Dedifferentiated amniotic fluid mesenchymal stem cell (primary cell): ENCODE data around the gene DDX39B.
"Not testable (repeated sequence)": the region's sequence is repeated elsewhere in the genome, so short reads cannot be mapped to it uniquely, and the experiment has no call there.

Source experiments
- DNase-seq: peaks from one replicate; pipeline ENCODE4 v3.0.0-alpha.2; 2016; ENCODE audit errors: extremely low spot score

The DDX39B gene

DNA sequence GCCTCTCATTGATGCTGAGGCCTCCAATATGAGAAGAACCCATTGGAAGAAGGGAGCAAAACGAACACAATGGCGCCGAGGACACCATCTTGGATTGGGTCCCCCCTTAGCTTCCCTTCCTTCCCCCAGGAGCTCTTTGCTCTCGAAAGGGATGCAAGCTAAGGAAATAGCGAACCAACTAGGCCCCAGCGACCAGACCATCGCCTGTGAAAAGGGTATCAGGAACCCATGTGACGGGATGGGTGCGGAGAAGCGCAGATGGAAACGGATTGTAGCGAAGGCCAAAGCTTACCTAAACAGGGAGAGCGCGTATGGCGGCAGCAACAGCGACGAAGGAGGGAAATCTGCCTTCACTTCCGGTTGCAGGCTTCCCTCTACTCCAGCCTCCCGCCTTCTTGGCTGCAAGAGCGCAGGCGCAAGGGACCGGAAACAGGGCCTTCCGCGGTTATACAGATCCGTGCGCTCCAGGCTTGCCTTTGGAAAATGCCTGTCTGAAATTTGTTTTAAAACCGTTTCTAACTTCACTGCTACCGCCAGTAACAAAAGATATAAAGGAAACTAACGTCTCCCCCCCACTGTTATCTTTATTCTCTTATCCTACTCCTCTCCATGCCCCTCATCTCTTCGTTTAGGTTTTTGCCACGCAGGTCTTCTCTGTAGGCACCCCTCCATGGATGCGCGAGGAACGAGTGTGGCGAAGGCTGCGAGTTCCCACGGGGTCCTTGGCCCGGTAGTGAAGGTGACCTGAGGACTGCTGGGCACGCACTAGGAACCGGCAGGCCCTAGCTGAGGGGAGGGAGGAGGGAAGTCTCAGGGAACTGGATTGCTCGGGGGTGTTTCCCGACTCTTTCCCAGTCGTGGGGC lies at the start of gene DDX39B:
DDX39B (minus strand) TSS at position 346 of the 864 bp plus-strand sequence. CDS start 1,471 bp downstream, outside the sequence.
- peak; percentile 95 for DNase-seq

DNA sequence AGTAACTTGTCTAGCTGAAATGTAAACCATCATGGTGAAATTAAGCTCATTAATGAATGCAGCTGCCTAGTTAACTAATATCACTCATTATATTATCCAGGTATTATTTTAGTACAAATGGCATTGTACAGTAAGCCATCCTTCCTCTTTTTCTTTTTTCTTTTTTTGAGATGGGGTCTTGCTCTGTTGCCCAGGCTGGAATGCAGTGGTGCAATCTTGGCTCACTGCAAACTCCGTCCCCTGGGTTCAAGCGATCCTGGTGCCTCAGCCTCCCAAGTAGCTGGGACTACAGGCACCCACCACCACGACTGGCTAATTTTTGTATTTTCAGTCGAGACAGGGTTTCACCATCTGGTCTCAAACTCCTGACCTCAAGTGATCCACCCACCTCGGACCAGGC lies 48.9 kb upstream of the DDX39B start:
- not testable (repeated sequence) for DNase-seq

DNA sequence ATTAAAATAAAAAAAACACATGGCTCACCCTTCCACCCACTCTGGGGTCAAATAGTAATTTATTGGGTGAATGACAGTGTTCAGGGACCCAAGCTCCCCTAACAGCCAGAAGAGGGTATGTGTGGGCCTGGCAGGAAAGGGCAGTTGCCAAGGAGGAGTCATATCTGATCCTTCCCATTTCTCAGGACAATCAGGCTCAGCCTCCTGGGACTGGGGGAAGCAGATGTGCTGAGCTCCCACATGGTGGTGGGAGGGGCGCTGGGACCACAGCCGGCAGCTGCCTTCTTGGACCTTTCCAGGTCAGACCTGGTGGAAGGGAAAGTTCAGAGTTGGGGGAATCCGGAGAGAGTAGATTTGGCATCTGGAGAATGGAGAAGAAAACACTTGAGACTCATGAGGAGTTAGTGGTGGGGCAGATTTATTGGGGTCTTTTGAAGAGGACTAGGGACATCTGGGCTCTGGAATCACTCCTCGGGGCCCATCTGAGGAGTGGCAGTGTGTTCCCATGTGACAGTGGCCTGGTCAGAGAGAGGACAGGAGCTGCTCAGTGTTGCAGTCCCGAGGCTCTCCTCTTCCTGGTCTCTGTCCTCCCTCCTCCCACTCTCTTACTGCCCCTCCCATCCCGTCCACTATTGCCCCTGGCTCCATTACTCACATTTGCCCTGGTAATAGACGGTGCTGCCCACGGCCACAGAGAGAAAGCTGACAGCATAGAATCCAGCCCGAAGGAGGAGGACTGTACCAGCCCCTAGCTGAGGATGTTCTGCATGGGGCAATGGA lies 47.3 kb upstream of the DDX39B start:
- DNase-seq = no peak

DNA sequence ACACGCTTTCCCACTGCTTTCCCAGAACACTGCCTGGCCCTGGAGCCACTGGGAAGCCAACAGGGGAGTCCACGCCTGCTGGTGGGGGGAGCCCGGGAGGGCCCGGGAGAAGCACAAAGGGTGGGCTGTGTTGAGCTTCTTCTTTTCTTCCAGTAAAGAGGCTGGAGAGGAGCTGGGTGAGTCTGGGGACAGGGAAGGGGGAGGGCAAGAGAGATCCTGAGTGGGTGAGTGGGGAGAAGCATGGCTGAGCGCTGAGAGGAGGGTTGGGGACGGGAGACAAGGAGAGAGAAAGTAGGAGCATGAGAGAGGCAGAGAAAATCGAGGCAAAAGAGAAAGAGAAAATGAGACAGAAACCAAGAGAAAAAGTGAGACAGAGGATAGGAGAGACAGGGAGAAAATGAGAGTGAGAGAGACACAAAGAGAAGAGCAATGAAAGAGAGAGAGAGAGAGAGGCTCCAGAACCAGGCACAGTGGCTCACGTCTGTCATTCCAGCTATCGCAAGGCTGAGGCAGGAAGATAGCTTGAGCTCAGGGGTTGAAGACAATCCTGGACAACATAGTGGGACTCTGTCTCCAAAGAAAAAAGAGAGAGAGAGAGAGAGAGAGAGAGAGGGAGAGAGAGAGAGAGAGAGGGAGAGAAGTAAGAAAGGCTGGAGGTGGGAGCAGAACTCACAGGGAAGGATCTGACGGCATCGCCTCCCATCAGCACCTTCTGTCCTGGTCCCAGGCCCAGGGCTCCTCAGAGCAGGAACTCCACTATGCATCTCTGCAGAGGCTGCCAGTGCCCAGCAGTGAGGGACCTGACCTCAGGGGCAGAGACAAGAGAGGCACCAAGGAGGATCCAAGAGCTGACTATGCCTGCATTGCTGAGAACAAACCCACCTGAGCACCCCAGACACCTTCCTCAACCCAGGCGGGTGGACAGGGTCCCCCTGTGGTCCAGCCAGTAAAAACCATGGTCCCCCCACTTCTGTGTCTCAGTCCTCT lies 46.3 kb upstream of the DDX39B start:
- DNase-seq = no peak

DNA sequence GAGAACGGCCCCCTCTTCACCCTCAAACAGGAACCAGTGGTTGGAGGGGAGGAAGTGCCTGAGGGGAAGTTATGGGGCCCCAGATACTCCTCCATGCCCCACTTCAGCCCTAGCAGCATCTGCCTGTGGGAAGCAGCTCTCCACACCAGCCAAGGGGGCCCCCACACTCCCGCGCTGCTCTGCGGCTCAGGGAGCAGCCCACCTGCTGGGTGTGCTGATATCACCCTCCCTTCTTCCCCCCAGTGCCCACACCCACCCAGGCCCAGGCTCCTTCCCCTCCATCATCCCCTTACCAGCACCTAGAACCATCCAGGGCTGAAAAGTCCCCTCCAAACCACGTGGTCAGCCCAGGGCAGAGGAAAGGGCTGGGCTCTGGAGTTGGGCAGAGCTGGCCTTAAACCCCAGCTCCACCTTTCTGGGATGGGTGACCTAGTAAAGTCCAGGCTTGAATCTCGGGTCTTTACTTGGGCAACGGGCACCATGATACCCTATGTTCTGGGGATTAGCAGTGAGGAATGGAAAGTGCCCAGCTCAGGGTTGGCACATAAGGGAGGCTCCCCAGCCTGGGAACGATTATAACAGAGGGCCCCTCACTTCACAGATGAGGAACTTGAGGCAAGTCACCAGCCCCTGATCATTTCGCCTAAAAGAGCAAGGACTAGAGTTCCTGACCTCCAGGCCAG lies 44.9 kb upstream of the DDX39B start:
- DNase-seq = no peak

DNA sequence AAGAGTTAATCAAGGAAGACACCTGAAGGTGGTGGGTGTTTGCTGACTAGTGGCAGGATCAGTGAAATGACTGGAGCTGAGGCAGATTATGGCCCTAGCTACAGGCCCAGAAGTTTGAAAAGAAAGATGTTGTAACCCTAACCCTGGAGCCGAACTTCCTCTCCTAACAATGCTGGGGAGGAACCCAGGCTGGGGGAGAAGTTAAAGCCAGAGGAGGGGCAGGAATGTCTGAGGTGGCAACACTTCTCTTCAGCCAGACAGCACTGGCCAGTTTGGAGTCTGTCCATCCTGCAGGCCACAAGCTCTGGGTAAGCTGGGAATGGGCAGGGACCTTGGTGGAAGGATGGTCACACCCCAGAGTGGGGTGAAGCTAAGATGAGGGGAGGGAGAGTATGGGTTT lies 44.2 kb upstream of the DDX39B start, which contains the start of gene LST1:
LST1 (plus strand) TSS at position 270 of the 400 bp plus-strand sequence. CDS start 1,023 bp downstream, outside the sequence.
- DNase-seq = no peak

DNA sequence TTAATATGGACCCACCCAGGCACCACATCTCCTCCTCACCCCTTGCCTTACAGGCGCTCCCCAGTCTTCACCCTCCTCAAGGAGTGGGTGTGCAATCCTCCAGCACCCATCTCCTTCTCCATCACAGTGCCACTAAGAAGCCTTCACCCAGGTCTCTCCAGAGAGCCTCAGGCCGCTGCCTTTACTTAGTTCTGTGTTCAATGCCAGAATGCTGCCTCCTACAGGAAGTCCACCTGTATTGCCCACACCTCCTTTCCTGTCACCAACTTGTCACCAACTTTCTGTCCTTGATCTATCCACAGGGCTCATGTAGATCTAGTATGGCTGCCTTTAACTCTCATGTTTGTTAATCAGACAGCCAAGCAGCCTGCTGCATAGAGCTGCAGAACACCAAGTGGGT lies 43.7 kb upstream of the DDX39B start:
- no peak for DNase-seq

DNA sequence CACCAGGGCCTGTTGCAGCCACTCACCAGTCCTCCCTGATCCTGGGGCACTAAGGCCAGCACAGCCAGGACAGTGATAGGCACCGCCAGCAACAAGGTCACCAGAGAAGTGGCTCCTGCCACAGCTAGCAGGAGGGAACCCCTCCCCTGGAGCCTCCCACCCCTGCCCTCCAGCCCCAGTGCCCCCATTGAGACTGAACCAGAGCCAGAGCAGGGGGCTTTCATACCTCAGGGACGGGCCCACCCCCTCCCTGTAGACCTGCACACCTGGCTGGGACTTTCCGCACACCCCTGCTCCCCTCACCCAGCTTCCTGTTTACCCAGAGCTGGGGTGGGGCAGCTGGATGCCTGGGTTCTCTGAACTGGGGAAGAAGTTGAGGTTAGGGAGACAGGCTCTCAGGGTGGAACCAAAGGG lies 40.4 kb upstream of the DDX39B start, which contains the start of gene LTB:
LTB (minus strand) TSS at position 195 of the 414 bp plus-strand sequence; CDS start at position 188, 7 bp downstream.
- no peak for DNase-seq

DNA sequence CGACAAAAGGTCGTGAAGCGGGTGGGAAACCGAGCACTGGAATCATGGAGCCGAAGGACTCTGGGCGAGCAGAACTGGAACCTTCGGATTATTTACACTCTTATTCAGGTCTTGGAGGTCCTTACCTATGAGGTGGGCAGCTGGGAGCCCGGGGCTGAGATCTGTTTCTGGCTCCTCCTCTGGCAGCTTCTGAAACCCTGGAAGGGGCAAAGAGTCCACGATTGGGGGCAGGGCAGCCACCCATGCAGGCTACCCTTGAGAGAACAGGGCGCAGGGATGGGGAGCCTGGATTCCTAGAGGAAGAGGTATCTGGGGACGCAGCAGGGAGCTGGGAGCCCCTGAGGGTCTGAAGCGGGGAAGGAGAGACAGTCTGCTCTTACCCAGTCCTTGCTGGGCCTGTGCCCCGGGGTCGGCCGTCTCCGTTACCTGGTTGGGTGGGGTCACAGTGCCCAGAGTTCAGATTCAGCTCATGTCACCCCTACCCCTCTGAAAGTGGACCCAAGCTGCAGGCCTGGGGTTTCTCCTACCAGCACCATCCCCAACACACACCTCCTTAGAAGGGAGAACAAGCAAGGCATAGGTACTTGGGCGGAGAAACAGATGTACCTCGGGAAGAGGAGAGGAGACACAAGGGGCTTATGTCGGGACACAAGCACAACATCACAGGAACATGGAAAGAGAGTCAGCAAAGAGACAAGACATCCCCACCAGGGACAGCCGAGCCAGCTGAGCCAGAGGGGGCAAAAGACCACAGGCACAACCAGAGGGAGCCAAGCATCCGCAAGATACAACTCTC lies 39.8 kb upstream of the DDX39B start:
- no peak for DNase-seq

DNA sequence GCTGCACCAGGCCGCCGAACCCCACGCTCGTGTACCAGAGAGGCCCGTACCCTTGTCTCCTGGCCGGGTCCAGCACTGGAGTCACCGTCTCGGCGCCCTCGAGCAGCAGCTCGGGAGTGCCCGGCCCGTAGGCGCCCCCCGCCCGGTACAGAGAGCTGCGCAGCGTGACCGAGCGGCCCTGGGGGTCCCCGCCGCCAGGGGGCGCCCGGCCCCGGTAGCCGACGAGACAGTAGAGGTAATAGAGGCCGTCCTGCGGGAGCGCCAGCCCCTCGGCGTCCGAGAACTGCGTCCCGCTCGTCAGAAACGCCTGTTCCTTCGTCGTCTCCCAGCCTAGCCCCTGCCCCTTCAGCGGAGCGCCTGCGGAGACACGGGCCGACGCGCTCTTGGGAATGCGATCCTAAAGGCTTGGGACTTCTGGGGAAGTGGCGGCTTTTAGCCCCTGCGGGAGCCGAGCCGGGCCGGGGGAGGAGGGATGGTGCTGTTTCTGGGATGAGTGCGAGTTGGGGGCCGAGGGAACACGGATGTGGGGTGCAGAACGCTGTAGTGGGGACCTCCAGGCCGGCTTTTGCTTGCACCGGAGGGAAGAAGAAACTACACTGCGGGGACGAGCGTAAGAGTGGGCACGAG lies 39.1 kb upstream of the DDX39B start:
- peak; percentile 66 for DNase-seq

DNA sequence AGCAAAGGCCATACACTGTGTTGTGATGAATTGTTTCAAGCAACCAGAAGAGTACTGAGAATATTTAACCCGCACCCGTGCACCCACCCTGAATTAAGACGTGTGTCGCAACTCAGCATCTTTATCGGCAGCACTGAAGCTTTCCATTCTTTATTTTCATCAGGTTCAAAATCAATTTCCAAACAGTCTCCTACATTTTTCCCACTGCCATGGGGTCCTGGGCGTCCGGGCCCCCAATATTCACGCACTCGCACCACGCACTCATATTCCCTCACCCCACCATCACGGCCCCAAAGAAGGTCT lies 38.6 kb upstream of the DDX39B start:
- DNase-seq = no peak

DNA sequence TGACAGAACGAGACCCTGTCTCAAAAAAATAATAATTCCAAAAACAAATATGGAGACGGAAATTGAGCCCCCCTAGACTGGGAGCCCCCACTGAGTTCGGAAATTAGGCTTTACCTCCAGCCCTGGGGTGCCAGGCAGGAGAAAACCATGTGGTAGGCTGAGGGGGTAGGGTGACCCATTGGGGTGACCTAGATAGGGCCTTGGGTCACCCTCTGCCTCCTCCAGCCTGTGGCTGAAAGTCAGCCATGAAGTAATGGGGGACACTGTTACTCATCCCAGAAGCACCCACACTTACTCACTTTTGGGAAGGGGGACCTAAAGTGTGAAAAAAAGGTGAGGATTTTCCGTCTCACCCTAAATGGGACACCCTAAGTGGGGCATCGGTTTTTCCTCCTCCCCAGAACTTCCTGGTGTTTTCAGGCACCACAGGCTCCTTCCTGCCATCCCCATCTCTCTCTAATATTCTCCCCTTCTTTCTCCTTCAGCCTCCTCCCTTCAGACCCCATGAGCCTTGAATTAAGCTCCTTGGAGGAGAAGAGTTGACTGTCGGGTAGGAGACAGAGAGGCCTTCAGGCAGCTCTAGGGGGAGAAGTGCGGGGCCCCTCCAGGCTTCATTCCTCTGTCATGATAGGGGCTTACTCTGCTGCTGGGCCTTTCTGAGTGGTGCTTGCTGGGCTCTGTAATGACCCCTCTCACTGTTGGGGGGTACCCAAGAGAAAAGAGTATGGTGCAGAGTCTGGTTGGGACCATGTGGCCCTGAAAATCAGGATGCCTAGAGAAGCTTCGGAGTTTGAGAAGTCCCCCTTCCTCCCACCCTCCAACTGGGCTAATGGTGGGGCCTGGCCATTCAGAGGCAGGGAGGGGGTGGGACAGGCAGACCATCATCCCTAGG lies 38.0 kb upstream of the DDX39B start:
- no peak for DNase-seq

DNA sequence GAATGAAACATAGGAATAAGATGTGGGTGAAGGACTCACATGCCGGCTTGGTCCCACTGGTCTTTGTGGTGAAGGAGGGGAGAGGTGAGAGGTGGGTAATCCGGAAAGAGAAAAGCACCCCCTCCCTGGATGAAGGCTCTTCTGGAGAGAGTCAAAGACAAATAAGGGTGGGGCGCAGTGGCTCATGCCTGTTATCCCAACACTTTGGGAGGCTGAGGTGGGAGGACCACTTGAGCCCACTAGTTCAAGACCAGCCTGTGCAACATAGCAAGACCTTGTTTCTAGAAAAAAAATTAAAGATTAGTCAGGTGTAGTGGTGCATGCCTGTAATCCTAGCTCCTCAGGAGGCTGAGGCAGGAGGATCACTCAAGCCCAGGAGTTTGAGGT lies 37.3 kb upstream of the DDX39B start:
- no peak for DNase-seq

DNA sequence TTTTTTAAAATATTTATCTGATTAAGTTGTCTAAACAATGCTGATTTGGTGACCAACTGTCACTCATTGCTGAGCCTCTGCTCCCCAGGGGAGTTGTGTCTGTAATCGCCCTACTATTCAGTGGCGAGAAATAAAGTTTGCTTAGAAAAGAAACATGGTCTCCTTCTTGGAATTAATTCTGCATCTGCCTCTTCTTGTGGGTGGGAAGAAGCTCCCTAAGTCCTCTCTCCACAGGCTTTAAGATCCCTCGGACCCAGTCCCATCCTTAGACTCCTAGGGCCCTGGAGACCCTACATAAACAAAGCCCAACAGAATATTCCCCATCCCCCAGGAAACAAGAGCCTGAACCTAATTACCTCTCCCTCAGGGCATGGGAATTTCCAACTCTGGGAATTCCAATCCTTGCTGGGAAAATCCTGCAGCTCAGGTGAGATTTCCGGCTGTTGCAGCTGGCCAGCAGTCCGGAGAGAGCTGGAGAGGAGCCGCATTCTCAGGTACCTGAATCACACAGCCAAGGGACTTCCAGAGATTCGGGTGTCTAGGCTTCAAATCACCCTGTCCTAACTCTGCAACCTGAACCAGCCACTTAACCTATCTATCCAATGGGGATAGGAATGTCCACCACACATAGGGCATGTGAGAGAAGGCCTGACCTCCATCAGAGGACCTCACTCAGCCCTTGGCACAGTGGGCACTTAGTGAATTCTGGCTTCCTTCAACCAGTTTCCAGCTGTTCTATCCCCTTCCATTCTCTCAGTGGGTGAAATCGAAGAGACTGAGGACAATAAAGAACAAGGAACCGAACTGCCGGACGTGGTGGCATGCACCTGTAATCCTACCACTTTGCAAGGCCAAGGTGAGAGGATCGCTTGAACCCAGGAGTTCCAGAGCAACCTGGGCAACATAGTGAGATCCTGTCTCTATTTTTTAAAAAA lies 36.6 kb upstream of the DDX39B start:
- no peak for DNase-seq

DNA sequence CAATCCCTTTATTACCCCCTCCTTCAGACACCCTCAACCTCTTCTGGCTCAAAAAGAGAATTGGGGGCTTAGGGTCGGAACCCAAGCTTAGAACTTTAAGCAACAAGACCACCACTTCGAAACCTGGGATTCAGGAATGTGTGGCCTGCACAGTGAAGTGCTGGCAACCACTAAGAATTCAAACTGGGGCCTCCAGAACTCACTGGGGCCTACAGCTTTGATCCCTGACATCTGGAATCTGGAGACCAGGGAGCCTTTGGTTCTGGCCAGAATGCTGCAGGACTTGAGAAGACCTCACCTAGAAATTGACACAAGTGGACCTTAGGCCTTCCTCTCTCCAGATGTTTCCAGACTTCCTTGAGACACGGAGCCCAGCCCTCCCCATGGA lies 35.8 kb upstream of the DDX39B start:
- no peak for DNase-seq

DNA sequence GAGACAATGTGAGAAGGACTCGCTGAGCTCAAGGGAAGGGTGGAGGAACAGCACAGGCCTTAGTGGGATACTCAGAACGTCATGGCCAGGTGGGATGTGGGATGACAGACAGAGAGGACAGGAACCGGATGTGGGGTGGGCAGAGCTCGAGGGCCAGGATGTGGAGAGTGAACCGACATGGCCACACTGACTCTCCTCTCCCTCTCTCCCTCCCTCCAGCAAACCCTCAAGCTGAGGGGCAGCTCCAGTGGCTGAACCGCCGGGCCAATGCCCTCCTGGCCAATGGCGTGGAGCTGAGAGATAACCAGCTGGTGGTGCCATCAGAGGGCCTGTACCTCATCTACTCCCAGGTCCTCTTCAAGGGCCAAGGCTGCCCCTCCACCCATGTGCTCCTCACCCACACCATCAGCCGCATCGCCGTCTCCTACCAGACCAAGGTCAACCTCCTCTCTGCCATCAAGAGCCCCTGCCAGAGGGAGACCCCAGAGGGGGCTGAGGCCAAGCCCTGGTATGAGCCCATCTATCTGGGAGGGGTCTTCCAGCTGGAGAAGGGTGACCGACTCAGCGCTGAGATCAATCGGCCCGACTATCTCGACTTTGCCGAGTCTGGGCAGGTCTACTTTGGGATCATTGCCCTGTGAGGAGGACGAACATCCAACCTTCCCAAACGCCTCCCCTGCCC lies 35.2 kb upstream of the DDX39B start:
- DNase-seq = no peak
